Stimulated activated CD8-positive, alpha-beta memory T cell treated with anti-CD3 and anti-CD28 coated beads, Interleukin-15, amount 100 ng/mL, for 1 hour (primary cell): Measurements from ENCODE around the gene MICU2.
"Not testable (repeated sequence)": the region's sequence is repeated elsewhere in the genome, so short reads cannot be mapped to it uniquely, and the experiment has no call there.

Source experiments
- DNase-seq: peaks from one replicate; pipeline ENCODE4 v3.0.0-alpha.2; 2020; ENCODE audit warnings: low read depth

The MICU2 gene

GRCh38 chr13:21594715-21595545 is 9.0 kb downstream of the MICU2 start:
- DNase-seq, result no peak

DNA sequence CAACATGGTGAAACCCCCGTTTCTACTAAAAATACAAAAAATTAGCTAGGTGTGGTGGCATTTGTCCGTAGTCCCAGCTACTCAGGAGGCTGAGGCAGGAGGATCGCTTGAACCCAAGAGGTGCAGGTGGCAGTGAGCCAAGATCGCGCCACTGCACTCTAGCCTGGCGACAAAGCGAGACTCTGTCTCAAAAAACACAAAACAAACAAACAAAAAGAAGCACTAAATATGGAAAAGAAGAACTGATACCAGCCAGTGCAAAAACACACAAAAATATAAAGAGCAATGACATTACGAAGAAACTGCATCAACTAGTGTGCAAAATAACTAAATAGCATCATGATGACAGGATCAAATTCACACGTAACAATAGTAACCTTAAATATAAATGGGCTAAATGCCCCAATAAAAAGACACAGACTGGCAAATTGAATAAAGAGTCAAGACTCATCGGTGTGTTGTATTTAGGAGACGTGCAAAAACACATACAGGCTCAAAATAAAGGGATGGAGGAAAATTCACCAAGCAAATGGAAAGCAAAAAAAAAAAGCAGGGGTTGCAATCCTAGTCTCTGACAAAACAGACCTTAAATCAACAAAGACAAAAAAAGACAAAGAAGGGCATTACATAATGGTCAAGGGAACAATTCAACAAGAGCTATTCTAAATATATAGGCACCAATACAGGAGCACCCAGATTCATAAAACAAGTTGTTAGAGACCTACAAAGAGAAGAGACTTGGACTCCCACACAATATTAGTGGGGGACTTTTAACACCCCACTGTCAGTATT is 13.1 kb downstream of the MICU2 start:
- DNase-seq, result not testable (repeated sequence)

DNA sequence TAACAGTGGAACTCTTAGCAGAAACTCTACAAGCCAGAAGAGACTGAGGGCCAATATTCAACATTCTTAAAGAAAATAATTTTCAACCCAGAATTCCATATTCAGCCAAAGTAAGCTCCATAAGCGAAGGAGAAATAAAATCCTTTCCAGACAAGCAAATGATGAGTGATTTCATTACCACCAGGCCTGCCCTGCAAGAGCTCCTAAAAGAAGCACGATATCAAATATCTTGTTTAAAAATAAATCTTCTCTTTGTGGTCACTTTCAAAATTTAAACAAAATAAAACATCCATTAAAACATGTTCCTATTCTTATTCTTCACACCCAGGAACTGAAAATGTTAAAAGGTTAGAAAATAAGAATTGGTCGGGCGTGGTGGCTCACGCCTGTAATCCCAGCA is 13.7 kb downstream of the MICU2 start:
- DNase-seq, result no peak

GRCh38 chr13:21589510-21589909 is 14.5 kb downstream of the MICU2 start:
- not testable (repeated sequence) for DNase-seq

DNA sequence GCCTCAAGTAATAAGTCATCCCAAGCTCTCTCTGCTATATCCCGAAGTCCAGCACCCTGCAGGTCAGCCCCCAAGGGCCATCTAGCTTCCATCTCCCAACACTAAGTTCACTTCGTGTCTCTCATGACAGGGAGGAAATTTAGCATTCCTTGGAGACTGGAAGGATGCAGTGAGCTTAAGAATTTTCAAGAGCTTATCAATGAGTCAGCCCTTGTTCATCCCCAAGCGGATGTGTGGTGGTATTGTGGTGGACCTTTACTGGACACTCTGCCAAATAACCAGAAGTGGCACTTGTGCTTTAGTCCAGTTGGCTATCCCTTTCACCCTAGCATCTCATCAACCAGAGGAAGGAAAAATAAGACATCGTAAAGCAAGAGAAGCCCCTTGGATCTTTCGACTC is 15.6 kb downstream of the MICU2 start:
- DNase-seq, result not testable (repeated sequence)

DNA sequence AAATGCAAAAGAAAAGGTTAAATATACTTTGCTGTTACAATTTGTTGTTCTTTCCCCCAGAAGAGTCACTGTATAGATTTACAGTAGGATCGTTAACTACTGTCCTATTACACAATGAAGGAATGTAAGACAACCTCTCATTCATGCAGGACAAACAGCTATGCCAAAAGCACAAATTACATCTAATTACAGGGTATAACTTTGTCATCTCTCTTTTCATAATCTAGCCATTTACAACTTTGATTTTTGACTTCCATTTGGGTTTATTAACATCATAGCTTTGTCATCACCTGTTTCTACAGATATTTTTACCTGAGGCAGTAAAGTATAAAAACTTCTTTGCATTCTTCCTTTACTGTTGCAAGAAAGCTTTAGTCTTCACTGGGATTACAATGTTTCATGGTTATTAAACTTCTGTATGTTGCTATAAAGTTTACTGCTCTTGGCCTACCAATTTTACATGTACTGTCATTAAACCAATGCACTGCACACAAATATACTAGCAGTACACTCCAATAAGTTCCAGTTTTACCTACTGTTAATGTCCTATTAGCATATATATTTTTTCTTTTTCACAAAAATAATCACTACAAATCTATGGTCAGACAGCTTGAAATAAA is 18.9 kb downstream of the MICU2 start:
- no peak for DNase-seq

DNA sequence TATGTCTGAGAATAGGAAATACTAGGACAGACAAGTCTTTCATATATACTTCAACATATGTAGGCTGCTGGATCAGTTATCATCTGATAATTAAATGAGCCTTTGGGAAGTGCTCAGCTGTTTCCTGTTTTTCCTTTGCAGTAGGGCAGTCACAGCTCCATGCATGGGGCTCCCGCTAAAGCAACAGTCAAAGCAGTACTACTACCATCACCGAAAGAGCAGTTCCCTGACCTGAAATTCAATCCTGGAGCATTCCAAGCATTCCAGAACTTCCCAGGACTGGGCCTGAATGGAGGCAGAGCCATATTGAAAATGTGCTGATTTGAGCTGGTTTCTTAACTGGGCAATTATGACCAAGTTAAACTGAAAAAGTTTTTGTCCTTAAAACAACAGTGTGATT is 20.5 kb downstream of the MICU2 start:
- DNase-seq, result no peak

DNA sequence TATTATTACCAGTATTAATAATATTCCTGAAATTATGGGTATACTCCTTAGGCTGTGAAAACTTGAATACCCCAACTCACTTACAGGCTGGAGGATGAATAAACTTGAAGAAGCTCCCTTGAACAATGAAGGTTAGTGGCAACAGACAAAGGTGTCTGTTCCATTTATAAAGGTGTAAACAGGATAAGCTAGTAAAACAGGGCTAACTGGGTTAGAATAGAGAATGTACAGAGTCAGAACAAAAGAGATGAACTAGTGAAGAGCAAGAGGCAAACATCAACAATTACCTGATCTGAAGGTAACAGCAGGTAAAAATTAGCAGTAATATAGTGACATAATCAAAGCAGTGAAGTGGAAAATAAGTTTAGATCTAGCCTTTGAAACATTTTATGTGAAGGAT is 23.2 kb downstream of the MICU2 start:
- no peak for DNase-seq

DNA sequence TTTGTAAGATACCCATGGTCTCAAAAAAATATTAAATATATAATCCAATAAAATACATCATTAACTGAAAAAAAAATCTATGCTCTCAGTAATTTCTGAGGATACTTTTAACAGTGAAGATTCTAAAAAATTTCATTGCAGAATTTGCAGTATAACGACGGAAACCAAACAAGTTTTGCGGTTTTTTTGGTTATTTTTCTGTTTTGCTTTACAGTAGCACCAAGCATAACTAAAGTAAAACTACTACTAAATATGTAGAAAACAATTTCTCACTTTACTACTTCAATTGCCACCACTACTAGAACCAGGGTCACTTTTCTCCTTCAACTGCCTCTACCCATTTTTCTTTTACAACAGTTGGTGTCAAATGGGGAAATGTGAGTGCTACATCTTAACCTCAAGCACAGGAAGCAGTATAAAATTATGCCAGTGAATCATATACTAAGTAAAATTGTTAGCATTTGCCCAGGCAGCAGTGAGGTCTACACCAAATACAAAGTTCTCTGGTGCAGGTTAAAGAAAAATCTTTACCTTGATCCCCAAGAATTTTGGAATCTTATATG is 24.1 kb downstream of the MICU2 start:
- DNase-seq, result no peak

- DNase-seq, result no peak
These were observed 25.2 kb downstream of the MICU2 start for GRCh38 chr13:21578748-21579147.

DNA sequence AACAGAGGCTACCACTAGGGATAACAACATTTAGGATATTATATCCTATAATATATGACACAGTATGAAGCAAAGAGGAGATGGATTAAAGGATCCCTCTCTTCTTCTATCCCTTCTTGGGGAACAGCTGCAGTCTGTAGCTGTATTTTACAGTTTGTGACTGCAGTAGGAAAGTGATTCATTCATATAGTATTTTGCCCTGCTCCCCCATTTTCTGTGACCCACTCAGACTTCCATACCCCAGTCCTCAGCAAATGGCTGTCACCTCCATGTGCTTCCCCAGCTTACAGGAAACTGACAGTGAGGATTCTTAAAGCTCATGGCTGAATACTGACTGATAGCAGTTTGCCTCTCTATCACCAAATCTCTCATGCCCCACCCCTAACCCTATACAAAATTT is 27.5 kb downstream of the MICU2 start:
- DNase-seq, result no peak

- no peak for DNase-seq
These were observed 29.9 kb downstream of the MICU2 start for GRCh38 chr13:21573920-21574712.

DNA sequence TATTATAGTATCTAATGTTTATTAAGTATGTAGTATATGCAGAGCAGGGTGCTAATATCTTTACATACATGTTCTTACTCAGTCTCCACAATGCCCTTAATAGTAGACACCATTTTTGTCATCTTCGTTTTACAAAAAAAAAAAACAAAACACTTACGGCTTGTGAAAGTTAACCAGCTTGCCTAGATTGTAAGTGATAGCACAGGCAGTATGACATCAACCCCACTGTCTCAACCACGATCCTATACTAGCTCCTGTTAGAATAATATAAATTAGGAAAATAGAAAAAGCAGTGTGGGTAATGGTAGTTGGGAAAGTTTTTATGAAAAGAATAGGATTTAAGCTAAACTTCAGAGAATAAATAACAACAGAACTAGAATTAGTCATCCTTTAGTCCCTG is 34.3 kb downstream of the MICU2 start:
- no peak for DNase-seq

- no peak for DNase-seq
These were observed 35.1 kb downstream of the MICU2 start for GRCh38 chr13:21568854-21569253.

- no peak for DNase-seq
These were observed 36.3 kb downstream of the MICU2 start for GRCh38 chr13:21567714-21568113.

GRCh38 chr13:21557995-21558394 is 46.0 kb downstream of the MICU2 start:
- DNase-seq, result no peak

DNA sequence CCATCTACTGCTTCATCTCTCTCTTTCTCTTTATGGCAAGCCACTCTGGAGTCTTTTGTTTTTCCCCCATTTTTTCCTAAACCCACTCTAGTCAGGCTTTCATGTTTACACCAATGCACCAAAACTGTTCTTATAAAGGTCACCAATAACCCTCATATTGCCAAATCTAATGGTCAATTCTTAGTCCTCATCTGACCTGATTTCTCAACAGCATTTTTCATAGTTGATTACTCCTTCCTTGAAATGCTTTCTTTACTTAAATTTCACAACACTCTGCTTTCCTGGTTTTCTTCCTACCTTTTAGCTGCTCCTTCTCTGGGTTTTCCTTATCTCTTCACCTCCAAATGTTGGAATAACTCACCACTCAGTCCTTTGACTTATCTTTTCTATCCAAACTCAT is 47.9 kb downstream of the MICU2 start:
- DNase-seq, result no peak

GRCh38 chr13:21553261-21553660 is 50.7 kb downstream of the MICU2 start:
- not testable (repeated sequence) for DNase-seq

DNA sequence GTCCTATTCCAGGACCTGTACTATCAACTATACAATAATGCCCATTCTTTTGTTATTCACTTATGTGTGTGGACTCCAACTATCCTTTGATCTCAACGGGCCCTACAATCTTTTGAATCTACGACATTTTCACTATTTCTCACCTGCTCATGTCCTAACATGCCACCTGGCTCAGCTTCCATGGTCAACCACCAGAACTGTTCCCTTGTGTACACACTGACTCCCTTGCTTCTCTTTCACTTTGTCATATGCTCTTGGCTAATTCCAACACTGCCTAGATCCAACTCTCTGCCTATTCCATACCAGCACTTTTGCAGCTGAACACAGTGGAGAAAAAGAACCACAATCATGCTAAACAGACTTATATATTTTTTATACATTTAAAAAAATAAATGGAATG is 53.1 kb downstream of the MICU2 start:
- DNase-seq, result no peak

DNA sequence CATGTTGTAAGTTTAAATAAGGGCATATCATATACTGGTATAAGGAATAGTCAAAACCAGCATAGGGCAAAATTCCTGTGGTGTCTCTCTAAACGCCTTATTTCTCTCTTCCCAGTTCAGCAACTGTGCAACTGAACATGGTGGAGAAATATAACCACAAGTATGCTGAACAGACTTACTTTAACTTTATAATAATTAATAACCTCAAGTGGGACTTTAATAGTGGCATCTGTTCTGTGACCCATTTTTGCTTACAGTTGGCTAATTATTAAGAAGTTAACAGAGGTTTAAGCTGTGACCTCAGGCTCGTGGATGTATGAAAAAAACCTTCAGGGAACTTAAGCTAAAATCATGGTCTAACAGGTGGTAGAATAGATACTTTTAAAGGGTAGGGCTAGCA is 54.3 kb downstream of the MICU2 start:
- DNase-seq, result no peak

DNA sequence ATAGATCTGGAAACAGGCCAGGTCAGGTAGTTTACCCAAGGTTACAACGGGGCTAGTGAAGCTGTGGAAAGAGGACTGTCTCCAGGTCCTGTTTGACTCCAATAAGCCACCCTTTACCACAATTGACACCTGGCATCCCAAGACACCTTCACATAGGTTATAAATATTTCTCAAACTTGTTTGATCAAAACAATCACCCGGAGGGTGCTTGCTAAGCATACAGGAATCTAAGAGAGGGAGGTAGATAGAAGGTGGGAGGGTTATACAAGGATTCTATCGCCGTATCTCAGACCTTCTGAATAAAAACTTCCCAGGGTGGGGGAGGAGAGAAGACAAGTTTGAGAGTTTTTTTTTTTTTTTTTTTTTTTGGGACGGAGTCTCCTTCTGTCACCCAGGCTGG is 55.4 kb downstream of the MICU2 start:
- no peak for DNase-seq

GRCh38 chr13:21546372-21546771 is 57.6 kb downstream of the MICU2 start:
- no peak for DNase-seq
